ENCODE data around the gene ART1. TPM values are rescaled to one million over a fixed set of nuclear protein-coding genes. Genes with fewer than 3 reads are reported as not detected.

The ART1 gene
- total and polyA plus RNA-seq, 2 donors (not counting 1 experiment from before 2014, with no cell fraction given): not detected

- no peaks in the 10 kb centered on the region for H3K9me3 Mint-ChIP-seq (ENCODE audit: insufficient read depth)
- Histone ChIP-seq H4K20me1 (ENCODE audit: control insufficient read depth, insufficient read depth, low read length, poor library complexity, severe bottlenecking) (no peaks in the 10 kb centered on the region), H3K4me3 (ENCODE audit: control extremely low read depth in 1 of 5, extremely low read depth in 1 of 5, insufficient read depth in 1 of 5, low read depth in 2 of 5, low read length in 4 of 5) (no peak overlapping the region), H3K79me2 (ENCODE audit: control insufficient read depth, insufficient read depth, low read length) (no peaks in the 10 kb centered on the region), H3K27ac (ENCODE audit: low read length in 2 of 2) (no peak overlapping the region), H3K4me2 (replicated peaks; ENCODE audit: low read depth, low read length, poor library complexity, severe bottlenecking) (no peak overlapping the region), H3K36me3 (replicated peaks in 1 of 2; ENCODE audit: control extremely low read depth in 1 of 2, control insufficient read depth in 1 of 2, extremely low read depth in 1 of 2, insufficient read depth in 2 of 2, low read length in 1 of 2) (no peaks in the 10 kb centered on the region), H3K9me3 (ENCODE audit: control extremely low read depth in 1 of 3, control insufficient read depth in 2 of 3, insufficient read depth in 1 of 3, low read length in 2 of 3) (no peaks in the 10 kb centered on the region), H3K27me3 (replicated peaks in 1 of 4; ENCODE audit: control extremely low read depth in 1 of 4, control insufficient read depth in 3 of 4, insufficient read depth in 4 of 4, low read length in 3 of 4) (no peaks in the 10 kb centered on the region), H2AFZ (ENCODE audit: insufficient read depth, low read depth, low read length, poor library complexity, severe bottlenecking) (no peak overlapping the region), H3K4me1 (ENCODE audit: control insufficient read depth in 2 of 2, insufficient read depth in 2 of 2, low read length in 2 of 2) (no peaks in the 10 kb centered on the region), H3K9ac (ENCODE audit: low read length) (no peak overlapping the region)
- no peak overlapping the region for H3K4me3 Mint-ChIP-seq
- H3K27ac Mint-ChIP-seq: no peak overlapping the region
- DNase-seq (no peak), ATAC-seq (ENCODE audit: low read depth) (no peak)
- intact Hi-C loops (cut with micrococcal nuclease): no loop called here
- no peaks in the 10 kb centered on the region for H3K4me1 Mint-ChIP-seq
- TF ChIP-seq EZH2 (IDR thresholded peaks at IDR 0.05; ENCODE audit: borderline replicate concordance, insufficient read depth, low read depth, low read length, poor library complexity, severe bottlenecking) (no peak), CTCF (IDR thresholded peaks at IDR 0.05) (no peak)
- POLR2A ChIA-PET: no interaction called here
- H3K27me3 Mint-ChIP-seq: peaks cover 3% of the 10 kb centered on the region
- CTCF ChIA-PET: no interaction called here
- WGBS (ENCODE audit: insufficient coverage): 93% methylated on average over 2 of the region's 5 CpGs
Measured at GRCh38 chr11:3605771-3606203, 39.1 kb upstream of the ART1 start.

- intact Hi-C loops (cut with micrococcal nuclease): no loop called here
- peaks cover 6% of the 10 kb centered on the region for H3K9me3 Mint-ChIP-seq (ENCODE audit: insufficient read depth)
- peaks cover 9 to 10% of the 10 kb centered on the region in 2 donors for H3K4me1 ChIP-seq (ENCODE audit: control insufficient read depth in 2 of 2, insufficient read depth in 2 of 2, low read length in 2 of 2)
Measured at GRCh38 chr11:3609416-3610265, 35.3 kb upstream of the ART1 start.

More at GRCh38 chr11:3609416-3610265, 35.3 kb upstream of the ART1 start:
- CTCF ChIA-PET: interaction anchor here (0.9 kb wide), 1 partner anchor 12 kb away, joined by 3 read pairs; no protein-coding TSS in a partner anchor
- 35% methylated on average over 3 of the region's 7 CpGs for WGBS (ENCODE audit: insufficient coverage)
- H3K27me3 Mint-ChIP-seq: peaks cover 3% of the 10 kb centered on the region
- Histone ChIP-seq H4K20me1 (ENCODE audit: control insufficient read depth, insufficient read depth, low read length, poor library complexity, severe bottlenecking) (no peaks in the 10 kb centered on the region), H3K4me2 (replicated peaks; ENCODE audit: low read depth, low read length, poor library complexity, severe bottlenecking) (no peak overlapping the region), H3K27me3 (replicated peaks in 1 of 4; ENCODE audit: control extremely low read depth in 1 of 4, control insufficient read depth in 3 of 4, insufficient read depth in 4 of 4, low read length in 3 of 4) (no peaks in the 10 kb centered on the region), H3K79me2 (ENCODE audit: control insufficient read depth, insufficient read depth, low read length) (no peaks in the 10 kb centered on the region), H3K36me3 (replicated peaks in 1 of 2; ENCODE audit: control extremely low read depth in 1 of 2, control insufficient read depth in 1 of 2, extremely low read depth in 1 of 2, insufficient read depth in 2 of 2, low read length in 1 of 2) (no peaks in the 10 kb centered on the region), H3K9me3 (ENCODE audit: control extremely low read depth in 1 of 3, control insufficient read depth in 2 of 3, insufficient read depth in 1 of 3, low read length in 2 of 3) (peaks cover 0 to 5% (median 3%) of the 10 kb centered on the region in 3 donors), H3K9ac (ENCODE audit: low read length) (no peak overlapping the region), H3K4me3 (ENCODE audit: control extremely low read depth in 1 of 5, extremely low read depth in 1 of 5, insufficient read depth in 1 of 5, low read depth in 2 of 5, low read length in 4 of 5) (no peak overlapping the region), H3K27ac (ENCODE audit: low read length in 2 of 2) (no peak overlapping the region), H2AFZ (ENCODE audit: insufficient read depth, low read depth, low read length, poor library complexity, severe bottlenecking) (no peak overlapping the region)
- DNase-seq: peak; percentile 48
- H3K4me3 Mint-ChIP-seq: no peak overlapping the region
- peak; percentile 42 for ATAC-seq (ENCODE audit: low read depth)
- POLR2A ChIA-PET: no interaction called here
- H3K27ac Mint-ChIP-seq: no peak overlapping the region
- H3K4me1 Mint-ChIP-seq: peaks cover 9% of the 10 kb centered on the region
- TF ChIP-seq EZH2 (IDR thresholded peaks at IDR 0.05; ENCODE audit: borderline replicate concordance, insufficient read depth, low read depth, low read length, poor library complexity, severe bottlenecking) (no peak), CTCF (IDR thresholded peaks at IDR 0.05) (peak; percentile 94)

Data from B cell (primary cell).